GM12892 (cell line): ENCODE data around the gene SAMMSON.

ENCODE experiments used
- POLR2A ChIP-seq: IDR thresholded peaks from 2 replicates; pipeline ENCODE4 v1.6.1; 2011; ENCODE audit warnings: low read depth, low read length, control low read depth
- POLR2AphosphoS5 ChIP-seq: IDR thresholded peaks from 2 replicates; pipeline ENCODE4 v1.6.1; 2011; ENCODE audit warnings: low read depth, low read length, control low read depth

- TF ChIP-seq POLR2A (no peak), POLR2AphosphoS5 (no peak)
Observed at GRCh38 chr3:70076396-70076795, 76.9 kb downstream of the SAMMSON start.
